Measurements from ENCODE around the gene DNAH14. TPM values are rescaled to one million over a fixed set of nuclear protein-coding genes. Genes with fewer than 3 reads are reported as not detected.

The DNAH14 gene
- total and polyA plus RNA-seq, 2 of the 13 experiments (the other 11 are each of a cell fraction or from before 2014, with no cell fraction given) = 4.5 to 27.5 TPM

GRCh38 chr1:225435957-225436392 is 506.5 kb downstream of the DNAH14 start (continued):
- TF ChIP-seq ZNF512 (CRISPR knock-in tag; IDR thresholded peaks at IDR 0.05) = no peak
- no peak for TF ChIP-seq GFI1 (CRISPR knock-in tag; IDR thresholded peaks at IDR 0.05; ENCODE audit: borderline replicate concordance)
- TF ChIP-seq KLF6 (CRISPR knock-in tag; IDR thresholded peaks at IDR 0.05) = no peak
- TF ChIP-seq PITX1 (CRISPR knock-in tag; IDR thresholded peaks at IDR 0.05) = no peak
- TF ChIP-seq ZNF235 (CRISPR knock-in tag; IDR thresholded peaks at IDR 0.05; ENCODE audit: borderline replicate concordance) = no peak
- no peak for TF ChIP-seq CAMTA2 (CRISPR knock-in tag; IDR thresholded peaks at IDR 0.05; ENCODE audit: borderline replicate concordance)

GRCh38 chr1:225437710-225438437 is 508.4 kb downstream of the DNAH14 start:
- ATAC-seq = no peak
- no peak for DNase-seq (ENCODE audit: low spot score)
- no peaks in the 10 kb centered on the region for H3K79me2 ChIP-seq (ENCODE audit: insufficient read depth, low read length)
- ChIA-PET CTCF (ENCODE audit: low intra/inter-chr PET ratio, low total read pairs) (no interaction called here), POLR2A (no interaction called here)
- FAIRE-seq = no peak
- BruUV-seq (replicated peaks) = no TSS peak
- H3K9me3 ChIP-seq (ENCODE audit: low read length) = no peaks in the 10 kb centered on the region
- no peak overlapping the region for H2AFZ ChIP-seq (ENCODE audit: low read length)
- no peaks in the 10 kb centered on the region for H3K36me3 ChIP-seq (replicated peaks in 1 of 2; ENCODE audit: control insufficient read depth in 1 of 2, insufficient read depth in 2 of 2, low read length in 2 of 2)
- peaks cover 47% of the 10 kb centered on the region for H3K4me1 ChIP-seq (ENCODE audit: insufficient read depth, low read length)
- intact Hi-C loops (cut with micrococcal nuclease; ENCODE audit: unreplicated experiment) (no loop called here), in situ Hi-C loops (cut with HindIII; ENCODE audit: extremely low pct_ligation_motif_present, low pct_unique_long_range_greater_than_20kb) (no loop called here)
- no peak overlapping the region for H3K4me3 ChIP-seq (replicated peaks in 1 of 3; ENCODE audit: insufficient read depth in 1 of 3, low read depth in 2 of 3, low read length in 3 of 3)
- no peaks in the 10 kb centered on the region for H4K20me1 ChIP-seq (ENCODE audit: insufficient read depth, low read length)
- H3K9ac ChIP-seq (ENCODE audit: insufficient read depth, low read depth, low read length) = no peak overlapping the region
- no peak overlapping the region for H3K4me2 ChIP-seq (ENCODE audit: low read depth, low read length)
- TF ChIP-seq STAG1 (CRISPR knock-in tag; IDR thresholded peaks at IDR 0.05) (0 out of 2 replicates have a peak, but pooled peaks have one; percentile 22), ZNF260 (CRISPR knock-in tag; IDR thresholded peaks at IDR 0.05; ENCODE audit: borderline replicate concordance, low read depth) (no peak), CTCF (CRISPR knock-in tag; IDR thresholded peaks at IDR 0.05) (peak; percentile 53), ZNF326 (CRISPR knock-in tag; IDR thresholded peaks at IDR 0.05; ENCODE audit: borderline replicate concordance) (no peak), SMC3 (IDR thresholded peaks at IDR 0.05; ENCODE audit: low read length) (peak; percentile 25; the same call in 1 of the 2 replicates), ZNF704 (CRISPR knock-in tag; IDR thresholded peaks at IDR 0.05; ENCODE audit: borderline replicate concordance) (no peak), ZNF567 (CRISPR knock-in tag; IDR thresholded peaks at IDR 0.05; ENCODE audit: borderline replicate concordance) (no peak)
- WGBS (ENCODE audit: low lambda C conversion rate) = 68% methylated on average over 5 of the region's 5 CpGs
- H3K27me3 ChIP-seq (ENCODE audit: control insufficient read depth in 1 of 2, insufficient read depth in 2 of 2, low read length in 2 of 2) = peaks cover 0 to 1% of the 10 kb centered on the region in 2 experiments; a peak in 1 of 5 replicates
- H3K27ac ChIP-seq (ENCODE audit: extremely low read length, insufficient read depth, low read length) = no peak overlapping the region
